NCI-H82 treated with DMSO at 0.1 percent for 48 hours (cell line): ENCODE measurements around the gene TFAP2C.
A peak's percentile ranks its signal among the peaks of the same experiment; 100 is the strongest.

Source experiments
- DNase-seq: peaks from one replicate; lab custom pipeline; 2025; ENCODE audit not compliant: unreplicated experiment; lab: John Stamatoyannopoulos, UW

The TFAP2C gene

DNA sequence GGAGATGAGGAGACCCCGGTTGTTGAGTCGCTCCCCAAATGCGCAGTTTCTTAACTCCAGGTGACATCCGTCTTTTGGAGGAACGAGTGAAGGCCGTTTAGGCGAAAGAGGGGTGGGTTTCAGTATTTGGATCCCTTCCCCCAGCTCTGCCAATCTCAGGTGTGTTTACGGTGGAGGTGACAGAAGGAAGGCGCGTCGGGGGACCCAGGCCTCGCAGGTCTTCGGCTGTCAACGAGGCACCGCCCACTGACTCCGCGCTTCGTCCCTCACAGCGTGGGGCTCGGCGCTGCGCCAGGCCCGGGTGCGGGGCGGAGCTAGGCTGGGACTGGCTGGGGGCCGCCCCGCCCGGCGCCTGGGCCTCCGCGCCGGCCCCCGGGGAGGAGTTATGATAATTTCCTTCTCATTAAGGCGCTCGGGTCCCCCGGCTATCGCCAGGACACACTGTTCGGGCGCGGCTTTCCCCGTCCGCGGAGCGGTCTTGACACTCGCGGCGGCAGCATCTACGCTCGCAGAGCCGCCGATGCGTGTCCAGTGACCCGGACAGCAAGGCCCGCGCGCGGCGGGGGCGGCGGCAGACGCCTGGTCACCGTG lies at the start of gene TFAP2C:
Gene TFAP2C (plus strand): TSS at position 434 of the 591 bp plus-strand sequence. CDS start 239 bp downstream, outside the sequence.
- DNase-seq: no peak

DNA sequence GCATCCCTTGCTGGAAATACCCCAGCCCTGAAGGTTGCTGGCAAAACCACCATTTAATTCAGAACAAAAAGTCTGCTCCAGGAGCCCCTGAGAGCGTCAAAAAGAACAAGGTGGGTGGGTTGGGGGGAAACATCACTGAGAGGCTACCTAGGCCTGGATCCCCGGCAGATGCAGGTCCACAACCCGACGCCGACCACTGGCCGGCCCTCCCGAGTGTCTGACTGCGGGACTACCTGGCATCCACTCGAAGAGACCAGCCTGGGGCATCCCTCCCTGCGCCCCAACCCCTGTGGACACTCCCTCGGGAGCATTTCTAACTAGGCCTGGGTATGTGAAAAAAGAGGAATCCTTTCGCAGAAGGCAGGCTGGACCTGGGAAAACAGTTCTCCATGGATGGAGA lies 48.9 kb upstream of the TFAP2C start:
- no peak for DNase-seq

DNA sequence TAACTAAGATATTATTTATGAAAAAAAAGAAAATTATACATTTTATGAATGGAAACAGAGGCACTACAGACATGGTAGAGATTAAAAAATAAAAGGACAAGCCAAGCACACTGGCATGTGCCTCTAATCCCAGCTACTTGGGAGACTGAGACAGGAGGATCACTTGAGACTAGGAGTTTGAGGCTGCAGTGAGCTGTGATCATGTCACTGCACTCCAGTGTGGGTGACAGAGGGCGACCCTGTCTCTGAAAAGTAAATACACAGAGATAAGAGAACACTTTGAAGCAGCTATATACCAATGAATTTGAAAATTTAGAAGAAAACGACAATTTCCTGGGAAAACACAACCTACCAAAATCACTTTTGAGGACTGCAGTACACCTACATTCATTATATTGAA lies 47.4 kb upstream of the TFAP2C start:
- no peak for DNase-seq

DNA sequence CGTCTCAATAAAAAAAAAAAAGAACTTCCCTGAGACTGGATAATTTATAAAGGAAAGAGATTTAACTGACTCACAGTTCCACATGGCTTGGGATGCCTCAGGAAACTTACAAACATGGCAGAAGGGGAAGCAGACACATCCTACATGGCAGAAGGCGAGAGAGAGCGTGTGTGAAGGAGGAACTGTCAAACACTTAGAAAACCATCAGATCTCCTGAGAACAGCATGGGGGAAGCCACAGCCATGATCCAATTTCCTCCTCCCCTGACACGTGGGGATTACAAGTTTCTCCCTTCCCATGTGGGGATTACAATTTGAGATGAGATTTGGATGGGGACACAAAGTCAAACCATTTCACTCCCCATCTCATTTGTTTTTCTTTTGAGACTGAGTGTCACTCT lies 46.6 kb upstream of the TFAP2C start:
- peak; percentile 31 for DNase-seq

DNA sequence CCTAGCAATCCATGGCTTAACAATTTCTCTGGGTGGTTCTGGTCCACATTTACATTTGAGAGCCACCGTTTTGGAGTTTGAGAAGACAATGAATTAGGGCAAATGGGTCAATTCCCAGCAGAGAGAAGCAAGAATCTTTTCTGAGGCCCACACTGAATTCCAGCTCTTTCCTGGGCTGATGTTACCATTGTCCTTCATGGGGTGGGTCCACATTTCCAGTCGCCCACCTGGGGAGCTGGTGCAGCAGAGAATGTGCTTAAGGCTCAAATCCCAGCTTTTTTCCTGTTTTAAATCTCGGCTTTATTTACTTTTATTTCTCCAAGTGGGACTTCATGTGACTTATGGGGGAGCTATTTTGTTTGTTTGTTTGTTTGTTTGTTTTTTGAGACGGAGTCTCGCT lies 44.2 kb upstream of the TFAP2C start:
- DNase-seq: no peak

DNA sequence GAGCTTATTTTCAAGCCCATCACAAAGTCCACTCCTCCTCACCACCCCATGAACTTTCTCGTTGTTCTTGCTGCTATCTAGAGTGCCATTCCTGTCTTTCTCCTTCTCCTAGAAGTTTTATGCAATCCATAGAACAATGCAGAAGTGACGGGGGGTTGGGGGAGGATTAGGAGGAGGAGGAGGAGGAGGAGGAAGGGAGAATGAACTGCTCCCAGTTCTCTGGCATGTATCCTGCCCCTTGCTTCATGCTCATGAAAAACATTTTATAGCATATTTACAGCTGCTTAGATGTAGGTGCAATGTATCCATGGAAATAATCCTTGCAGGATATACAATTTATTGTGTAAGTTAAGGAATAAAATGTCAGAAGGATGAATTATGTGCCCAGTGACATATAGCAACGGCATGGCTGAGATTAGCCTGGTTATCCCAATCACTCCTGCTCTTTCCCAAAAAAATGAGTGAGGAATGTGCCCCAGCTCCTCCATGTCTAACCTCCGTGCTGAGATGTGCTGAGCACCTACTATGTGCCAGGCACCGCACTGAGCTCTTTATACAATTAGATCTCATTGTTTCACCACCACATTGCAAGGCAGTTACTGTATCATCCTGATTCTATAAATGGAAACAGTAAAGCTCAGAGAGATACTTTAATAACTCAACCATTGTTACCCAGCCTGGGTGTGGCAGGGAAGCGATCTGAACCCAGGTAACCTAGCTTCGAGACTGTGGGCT lies 41.6 kb upstream of the TFAP2C start:
- DNase-seq: no peak

DNA sequence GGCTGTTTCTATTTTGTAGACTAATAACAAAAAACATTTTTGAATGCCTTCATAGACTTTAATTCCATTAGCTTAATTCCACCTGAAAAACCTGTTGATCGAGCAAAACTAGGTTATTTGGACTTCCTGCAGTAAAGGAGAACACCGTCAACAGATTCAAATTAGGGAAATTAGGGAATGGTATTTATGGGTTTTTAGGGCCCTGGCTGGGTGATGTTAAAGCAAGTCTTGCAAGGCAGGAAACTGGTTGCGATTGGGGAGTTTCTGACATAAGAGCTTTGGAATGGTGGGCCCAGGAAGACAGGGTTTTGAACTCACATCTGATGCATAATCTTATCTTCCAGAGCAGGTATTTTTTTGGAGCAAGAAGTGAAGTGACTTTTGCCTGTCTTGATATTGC lies 40.1 kb upstream of the TFAP2C start:
- DNase-seq: no peak

DNA sequence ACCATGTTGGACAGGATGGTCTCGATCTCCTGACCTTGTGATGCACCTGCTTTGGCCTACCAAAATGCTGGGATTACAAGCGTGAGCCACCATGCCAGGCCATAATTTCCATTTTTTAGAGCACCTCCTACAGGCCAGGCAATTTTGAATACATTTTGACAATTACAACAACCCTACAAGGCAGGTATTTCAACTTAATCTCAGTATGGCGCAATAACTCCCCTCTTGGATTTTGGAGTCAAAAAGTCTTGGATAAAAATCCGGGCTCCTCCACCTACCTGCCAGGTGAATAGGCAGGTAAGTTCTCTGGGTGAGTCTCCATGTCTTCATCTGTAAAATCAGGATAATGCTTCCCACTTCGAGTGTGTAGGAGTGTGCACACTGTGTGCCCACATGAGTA lies 39.5 kb upstream of the TFAP2C start:
- DNase-seq: no peak

DNA sequence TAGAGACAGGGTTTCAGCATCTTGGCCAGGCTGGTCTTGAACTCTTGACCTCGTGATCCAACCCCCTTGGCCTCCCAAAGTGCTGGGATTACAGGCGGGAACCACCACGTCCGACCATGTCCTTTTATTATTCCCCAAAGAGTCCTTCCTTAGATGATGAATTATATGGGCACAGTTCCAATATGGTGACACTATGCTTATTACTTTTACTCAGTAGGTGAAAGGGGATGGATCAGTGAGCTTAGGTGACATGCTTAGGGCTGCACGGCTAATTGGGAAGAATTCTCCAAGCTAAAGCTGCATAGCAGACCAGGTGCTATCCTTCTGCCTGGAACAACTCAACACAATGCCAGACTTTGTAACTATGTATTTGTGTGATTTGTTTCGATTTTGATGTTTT lies 38.2 kb upstream of the TFAP2C start:
- DNase-seq: no peak

DNA sequence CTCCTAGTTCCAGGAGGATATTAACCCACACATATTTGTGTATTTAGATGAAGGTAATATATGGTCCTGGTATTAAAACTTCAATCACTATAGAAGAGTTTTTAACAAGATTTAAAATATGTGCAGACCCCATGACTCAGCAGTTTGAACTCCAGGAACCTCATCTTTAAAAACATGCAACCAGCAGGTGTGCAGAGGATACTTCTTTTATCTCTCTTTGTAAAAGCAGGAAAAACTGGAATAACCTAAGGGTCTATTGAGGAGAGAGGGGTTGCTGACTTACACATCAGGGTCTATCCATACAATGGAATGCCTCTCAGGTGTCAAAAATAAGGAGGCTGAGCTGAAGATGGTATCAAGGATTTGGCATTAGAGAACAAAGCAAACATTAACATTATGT lies 36.9 kb upstream of the TFAP2C start:
- no peak for DNase-seq

DNA sequence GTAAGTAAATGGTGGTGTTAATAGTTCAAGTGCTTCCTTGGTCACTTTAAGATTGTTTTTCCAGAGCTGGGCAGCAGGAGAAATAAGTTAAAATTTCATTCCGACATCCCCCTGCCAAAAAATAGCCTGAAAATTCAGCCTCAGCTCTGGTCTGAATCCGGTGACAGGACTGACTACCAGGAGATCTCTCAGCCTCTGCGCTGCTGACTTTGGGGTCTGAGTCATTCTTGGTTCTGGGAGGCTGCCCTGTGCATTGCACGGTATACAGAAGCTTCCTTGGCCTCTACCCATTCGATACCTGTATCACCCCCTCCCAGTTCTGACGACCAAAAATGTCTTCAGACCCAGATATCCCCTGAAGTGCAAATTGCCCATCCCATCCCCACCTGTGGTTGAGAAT lies 36.3 kb upstream of the TFAP2C start:
- no peak for DNase-seq

DNA sequence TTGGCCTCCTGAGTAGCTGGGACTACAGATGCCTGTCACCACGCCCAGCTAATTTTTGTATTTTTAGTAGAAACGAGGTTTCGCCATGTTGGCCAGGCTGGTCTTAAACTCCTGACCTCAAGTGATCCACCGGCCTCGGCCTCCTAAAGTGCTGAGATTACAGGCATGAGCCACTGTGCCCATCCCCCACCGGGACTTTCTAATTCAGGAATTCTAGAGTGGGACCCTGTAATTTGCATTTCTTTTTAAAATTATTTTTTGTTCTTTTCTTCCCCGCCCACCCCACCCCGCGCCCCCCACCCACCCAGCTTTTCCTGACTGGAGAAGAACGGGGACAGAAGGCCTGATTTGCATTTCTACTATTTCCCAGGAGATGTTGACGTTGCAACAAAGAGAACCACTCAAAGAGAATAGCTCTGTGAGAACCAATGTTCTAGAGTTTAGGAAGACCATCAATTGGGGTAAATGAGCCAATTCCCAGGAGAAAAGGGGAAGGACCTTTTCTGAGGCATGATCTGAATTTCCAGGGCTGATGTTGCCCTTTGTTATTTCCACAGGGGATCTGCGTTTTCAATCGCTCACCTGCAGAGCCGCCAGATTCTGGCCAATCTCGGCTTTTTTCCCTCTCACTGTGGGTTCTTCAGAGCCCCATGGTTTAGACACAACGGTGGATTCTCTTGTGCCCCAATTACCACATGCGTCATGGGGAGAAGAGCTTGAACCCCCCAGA lies 33.2 kb upstream of the TFAP2C start:
- no peak for DNase-seq

DNA sequence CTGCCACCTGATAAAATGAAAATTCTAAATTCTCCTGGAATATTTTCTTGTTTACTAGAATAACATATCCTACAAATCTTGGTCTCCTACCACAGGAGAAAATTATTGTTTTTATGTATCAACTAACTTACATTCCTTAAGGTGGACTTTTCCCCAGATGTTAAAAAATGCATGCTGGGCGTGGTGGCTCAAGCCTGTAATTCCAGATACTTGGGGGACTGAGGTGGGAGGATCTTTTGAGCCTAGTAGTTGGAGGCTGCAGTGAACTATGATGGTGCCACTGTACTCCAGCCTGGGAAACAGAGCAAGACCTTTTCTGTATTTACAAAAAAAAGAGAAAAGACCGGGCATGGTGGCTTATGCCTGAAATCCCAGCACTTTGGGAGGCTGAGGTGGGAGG lies 27.9 kb upstream of the TFAP2C start:
- no peak for DNase-seq

DNA sequence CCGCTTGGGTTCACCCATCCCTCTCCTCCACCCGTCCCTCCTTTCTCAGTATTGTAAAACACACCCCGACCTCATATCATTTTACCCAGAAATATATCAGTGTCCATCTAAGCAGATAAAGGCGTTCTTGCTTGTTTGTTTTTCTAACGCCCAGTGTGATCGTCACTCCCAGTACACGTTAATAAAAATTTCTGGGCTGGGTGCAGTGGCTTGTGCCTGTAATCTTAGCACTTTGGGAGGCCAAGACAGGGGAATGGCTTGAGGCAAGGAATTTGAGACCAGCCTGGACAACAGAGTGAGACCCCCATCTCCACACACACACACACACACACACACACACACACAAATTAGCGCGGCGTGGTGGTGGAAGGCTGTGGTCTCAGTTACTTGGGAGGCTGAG lies 24.4 kb upstream of the TFAP2C start:
- no peak for DNase-seq

DNA sequence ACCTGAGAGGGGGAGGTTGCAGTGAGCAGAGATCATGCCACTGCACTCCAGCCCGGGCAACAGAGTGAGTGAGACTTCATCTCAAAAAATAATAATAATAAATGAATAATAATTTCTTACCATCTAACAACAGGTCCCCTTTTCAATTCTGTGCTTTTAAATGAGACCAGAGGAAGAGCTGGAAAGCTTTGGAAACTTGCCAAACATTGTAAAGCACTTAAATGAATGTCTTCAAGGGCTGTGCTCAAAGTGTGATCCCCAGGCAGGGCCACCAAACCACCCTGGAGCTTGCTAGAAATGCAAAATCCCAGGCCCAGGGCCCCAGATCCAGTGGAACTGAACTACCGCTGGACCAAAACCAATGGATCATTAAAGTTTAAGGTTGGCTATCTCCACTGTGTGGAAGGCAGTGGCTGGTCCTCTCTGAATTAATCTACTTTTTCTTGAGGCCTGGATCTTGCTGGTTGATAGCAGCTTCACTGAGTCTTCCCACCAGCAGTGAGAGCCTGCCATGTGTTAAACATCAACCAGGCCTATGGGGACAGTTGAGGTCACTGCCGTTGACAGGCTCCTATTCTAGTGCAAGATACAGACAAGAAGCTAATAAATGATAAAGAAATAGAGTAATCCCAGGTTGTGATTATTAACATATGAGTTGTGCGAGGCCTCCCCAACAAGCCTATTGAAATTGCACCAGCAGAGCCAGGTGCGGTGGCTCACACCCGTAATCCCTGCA lies 23.7 kb upstream of the TFAP2C start:
- no peak for DNase-seq

DNA sequence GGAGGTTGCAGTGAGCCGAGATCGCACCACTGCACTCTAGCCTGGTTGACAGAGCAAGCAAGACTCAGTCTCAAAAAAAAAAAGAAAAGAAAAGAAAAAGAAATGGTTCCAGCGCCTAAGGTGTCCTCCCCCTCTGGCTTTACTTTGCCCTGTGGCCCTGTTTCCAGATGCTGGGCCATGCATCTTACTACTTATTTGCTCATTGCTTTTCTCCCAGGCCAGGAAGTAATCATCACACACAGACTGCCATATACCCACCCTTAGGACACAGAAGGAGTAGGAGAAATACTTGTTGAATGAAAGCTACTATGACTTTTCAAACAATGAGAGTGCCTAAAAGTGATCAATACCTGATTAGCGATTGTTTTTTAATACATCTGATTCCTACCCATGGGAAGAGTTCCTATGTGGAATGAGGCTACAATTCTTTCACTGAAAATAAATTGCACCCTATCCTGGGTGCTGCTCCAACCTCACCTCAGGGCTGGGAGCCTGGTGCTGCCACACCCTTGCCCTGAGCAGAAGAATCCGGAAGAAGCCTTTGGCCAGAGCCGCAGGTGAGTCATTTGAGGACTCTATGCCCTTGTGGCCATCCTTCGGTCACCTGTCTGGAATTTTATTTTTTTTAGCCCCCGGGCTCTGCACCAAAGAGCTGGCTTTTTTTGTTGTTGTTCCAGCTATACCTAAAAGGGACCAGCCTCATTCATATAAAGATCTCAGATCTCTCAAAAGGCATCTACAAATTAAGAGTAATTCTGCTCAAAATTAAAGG lies 22.7 kb upstream of the TFAP2C start:
- DNase-seq: no peak

DNA sequence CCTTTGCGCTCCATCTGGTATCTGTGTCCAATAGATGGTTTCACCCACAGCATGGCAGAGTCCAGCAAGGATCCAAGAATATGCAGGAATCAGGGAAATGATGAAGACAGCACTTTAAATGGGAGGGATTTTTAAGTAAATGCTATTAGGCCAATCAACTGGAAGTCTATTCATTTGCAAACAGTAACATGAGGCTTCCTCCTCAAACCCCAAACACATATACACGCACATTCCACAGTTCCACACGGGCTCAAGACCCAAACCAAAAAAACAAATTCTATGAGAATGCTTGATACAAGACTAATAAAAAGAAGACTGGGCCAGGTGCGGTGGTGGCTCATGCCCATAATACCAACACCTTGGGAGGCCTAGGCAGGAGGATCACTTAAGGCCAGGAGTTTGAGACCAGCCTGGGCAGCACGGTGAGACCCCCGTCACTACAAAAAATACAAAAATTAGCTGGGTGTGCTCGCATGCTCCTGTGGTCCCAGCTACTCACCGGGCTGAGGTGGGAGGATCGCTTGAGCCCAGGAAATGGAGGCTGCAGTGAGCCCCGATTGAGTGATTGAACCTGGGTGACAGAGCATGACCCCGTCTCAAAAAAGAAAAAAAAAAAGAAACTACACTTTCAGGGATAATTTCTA lies 21.9 kb upstream of the TFAP2C start:
- DNase-seq: no peak

DNA sequence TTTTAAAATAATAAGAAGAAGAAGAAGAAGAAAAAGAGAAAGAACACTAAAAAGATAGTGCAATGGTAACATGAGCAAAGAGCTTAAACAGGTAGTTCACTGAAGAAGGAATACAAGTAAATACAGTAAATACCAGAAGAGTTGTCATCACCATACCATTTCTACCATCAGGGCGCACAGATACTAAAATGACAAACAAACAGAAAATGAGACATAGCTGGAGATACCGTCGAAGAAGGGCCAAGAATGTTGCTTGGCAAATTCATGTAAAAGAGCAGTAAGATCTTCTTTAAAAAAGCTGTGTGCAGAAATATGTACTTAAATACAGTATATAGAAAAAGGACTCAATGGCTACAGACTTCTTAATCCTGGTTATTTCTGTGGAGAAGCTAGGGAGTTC lies 20.7 kb upstream of the TFAP2C start:
- DNase-seq: no peak

DNA sequence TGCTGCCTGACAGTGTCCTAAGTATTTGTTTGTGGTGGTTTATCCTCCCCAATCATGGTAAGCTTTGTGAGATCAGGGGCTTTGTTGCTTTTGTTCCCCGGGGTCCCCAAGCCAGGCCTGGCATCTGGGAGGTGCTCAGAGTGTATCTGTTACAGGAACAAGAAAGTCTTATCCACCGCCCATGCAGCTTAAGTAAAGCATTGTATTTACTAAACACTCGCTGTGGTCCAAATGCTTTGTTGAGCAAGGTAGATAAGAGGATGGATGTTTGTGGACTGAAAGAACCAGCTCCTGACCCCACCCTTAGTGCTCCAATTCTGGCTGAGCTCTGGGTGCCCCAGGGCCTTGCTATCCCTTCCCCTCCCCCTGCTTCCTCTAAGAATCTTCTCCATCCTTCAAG lies 19.8 kb upstream of the TFAP2C start:
- DNase-seq: no peak

DNA sequence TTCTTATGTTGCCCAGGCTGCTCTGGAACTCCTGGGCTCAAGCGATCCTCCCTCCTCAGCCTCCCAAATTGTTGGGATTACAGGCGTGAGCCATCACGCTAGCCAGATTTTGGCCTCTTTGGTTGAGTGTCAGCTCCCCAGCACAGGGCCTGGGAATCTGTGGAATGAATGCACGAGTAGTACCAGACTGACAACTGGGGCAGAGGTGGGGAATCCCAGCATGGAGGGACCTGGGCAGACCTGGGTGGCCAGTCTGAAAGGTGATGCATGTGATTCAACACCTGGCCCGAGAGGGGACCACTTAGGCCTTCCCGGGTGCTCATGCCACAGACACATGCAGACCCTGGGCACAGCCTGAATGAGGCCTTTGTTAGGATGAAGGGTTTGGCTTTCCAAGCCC lies 19.0 kb upstream of the TFAP2C start:
- no peak for DNase-seq
